H1 (cell line): ENCODE results near the gene MAP7. TPM values are rescaled to one million over a fixed set of nuclear protein-coding genes. Genes with fewer than 3 reads are reported as not detected.

Experiments
- CTCF ChIA-PET: fragments of 300-600 bp; sonication (Branson Sonifier 250); formaldehyde crosslinking; loops from one replicate; lab custom pipeline; 2021; ENCODE audit not compliant: partially characterized antibody; lab: Charles Lee
- POLR2A ChIA-PET: fragments of 300-600 bp; sonication (Branson Sonifier 250); formaldehyde crosslinking; loops from one replicate; lab custom pipeline; 2021; ENCODE audit warnings: inconsistent platforms; ENCODE audit not compliant: partially characterized antibody; lab: Charles Lee
- DNase-seq, 2 experiments: peaks; one replicate each; pipeline versions ENCODE4 v3.0.0 to v3.0.0-alpha.2; 2010 to 2022; ENCODE audit warnings: low spot score in 2 of 2, low read depth in 1 of 2, mixed read lengths in 1 of 2
- FAIRE-seq: peaks from 2 replicates; lab custom pipeline; 2011; peaks lifted over from hg19 to GRCh38; lab: Jason Lieb, UNC
- H2AFZ ChIP-seq: 2 replicates; pipeline ENCODE4 v1.8.1; 2012; ENCODE audit warnings: low read length, inconsistent platforms
- H2AK5ac ChIP-seq: 2 replicates; pipeline ENCODE4 v1.6.1; 2013; ENCODE audit warnings: low read depth, low read length
- H2BK120ac ChIP-seq: replicated peaks from 2 replicates; pipeline ENCODE3; 2013; ENCODE audit warnings: low read depth, low read length, inconsistent platforms
- H2BK12ac ChIP-seq: 2 replicates; pipeline ENCODE4 v1.6.1; 2013; ENCODE audit warnings: low read depth, low read length
- H2BK15ac ChIP-seq: 2 replicates; pipeline ENCODE4 v1.6.1; 2013; ENCODE audit warnings: low read length
- H2BK20ac ChIP-seq: 2 replicates; pipeline ENCODE4 v1.6.1; 2013; ENCODE audit warnings: low read length
- H2BK5ac ChIP-seq: 2 replicates; pipeline ENCODE4 v1.6.1; 2013; ENCODE audit warnings: low read depth, low read length
- H3K14ac ChIP-seq: 2 replicates; pipeline ENCODE4 v1.6.1; 2013; ENCODE audit warnings: inconsistent platforms; ENCODE audit not compliant: insufficient read length
- H3K18ac ChIP-seq: 2 replicates; pipeline ENCODE4 v1.6.1; 2013; ENCODE audit warnings: low read length; ENCODE audit errors: extremely low read depth
- H3K23ac ChIP-seq: 2 replicates; pipeline ENCODE4 v1.6.1; 2013; ENCODE audit warnings: inconsistent platforms; ENCODE audit not compliant: insufficient read length
- H3K23me2 ChIP-seq: 2 replicates; pipeline ENCODE4 v1.6.1; 2013; ENCODE audit warnings: low read depth, low read length
- H3K27ac ChIP-seq: 2 replicates; pipeline ENCODE4 v1.6.1; 2011; ENCODE audit warnings: low read depth, low read length, inconsistent platforms
- H3K27me3 ChIP-seq, 4 experiments: replicated peaks in 1 of 4; 1 replicate in 1 of 4; 2 replicates in 3 of 4; pipeline versions ENCODE4 v1.6.1 to v1.8.1; 2011 to 2013; ENCODE audit warnings: low read length in 3 of 4, mild to moderate bottlenecking in 3 of 4, inconsistent platforms in 2 of 4, mixed read lengths in 2 of 4, moderate library complexity in 1 of 4; ENCODE audit not compliant: control insufficient read depth in 3 of 4, insufficient read depth in 3 of 4; ENCODE audit errors: extremely low read depth in 1 of 4
- H3K36me3 ChIP-seq, 4 experiments: 2 replicates each; pipeline versions ENCODE4 v1.6.1 to v1.8.1; 2011 to 2013; ENCODE audit warnings: mild to moderate bottlenecking in 4 of 4, low read length in 3 of 4, moderate library complexity in 2 of 4, control low read depth in 1 of 4, inconsistent platforms in 1 of 4; ENCODE audit not compliant: insufficient read depth in 4 of 4, control insufficient read depth in 2 of 4
- H3K4ac ChIP-seq: replicated peaks from 2 replicates; pipeline ENCODE3; 2013; ENCODE audit warnings: low read length, low read depth, mixed read lengths, inconsistent platforms; ENCODE audit not compliant: insufficient read length
- H3K4me1 ChIP-seq, 4 experiments: replicated peaks in 1 of 4; 1 replicate in 1 of 4; 2 replicates in 3 of 4; pipeline versions ENCODE4 v1.6.1 to v1.8.1; 2011 to 2013; ENCODE audit warnings: low read length in 3 of 4, inconsistent platforms in 2 of 4, mixed read lengths in 1 of 4; ENCODE audit not compliant: insufficient read depth in 4 of 4, control insufficient read depth in 3 of 4
- H3K4me2 ChIP-seq, 2 experiments: 2 replicates each; pipeline versions ENCODE4 v1.6.1 to v1.8.1; 2011 to 2013; ENCODE audit warnings: low read depth in 2 of 2, low read length in 2 of 2, control low read depth in 1 of 2, inconsistent platforms in 1 of 2, mild to moderate bottlenecking in 1 of 2; ENCODE audit not compliant: insufficient read depth in 1 of 2
- H3K4me3 ChIP-seq, 4 experiments: fragments of 200-600, 300-600 bp in 1 of 4; sonication (generic), shearing (Covaris generic), sonication (Bioruptor Twin) in 1 of 4; 2 replicates each; pipeline versions ENCODE4 v1.5.1 to v1.8.1; 2011 to 2016; ENCODE audit warnings: low read length in 4 of 4, low read depth in 3 of 4, control low read depth in 2 of 4, inconsistent platforms in 2 of 4, mild to moderate bottlenecking in 2 of 4, mixed read lengths in 1 of 4, moderate library complexity in 1 of 4; ENCODE audit not compliant: insufficient read depth in 2 of 4; ENCODE audit errors: extremely low read depth in 1 of 4
- H3K56ac ChIP-seq: replicated peaks from 2 replicates; pipeline ENCODE3; 2013; ENCODE audit warnings: low read depth, mild to moderate bottlenecking, mixed read lengths, low read length, inconsistent platforms; ENCODE audit not compliant: insufficient read length
- H3K79me1 ChIP-seq: 2 replicates; pipeline ENCODE4 v1.6.1; 2013; ENCODE audit warnings: low read depth, low read length, control low read depth
- H3K79me2 ChIP-seq, 2 experiments: 2 replicates each; pipeline versions ENCODE4 v1.6.1 to v1.8.1; 2012 to 2013; ENCODE audit warnings: low read length in 2 of 2, mild to moderate bottlenecking in 2 of 2, inconsistent platforms in 1 of 2; ENCODE audit not compliant: insufficient read depth in 2 of 2, control insufficient read depth in 1 of 2
- H3K9ac ChIP-seq, 4 experiments: replicated peaks in 1 of 4; 1 replicate in 1 of 4; 2 replicates in 3 of 4; pipeline versions ENCODE4 v1.6.1 to v1.8.1; 2011 to 2013; ENCODE audit warnings: low read depth in 3 of 4, low read length in 3 of 4, control low read depth in 2 of 4, mild to moderate bottlenecking in 2 of 4, moderate library complexity in 2 of 4, inconsistent platforms in 1 of 4; ENCODE audit errors: extremely low read depth in 1 of 4
- H3K9me3 ChIP-seq, 2 experiments: 2 replicates each; pipeline versions ENCODE4 v1.6.1 to v1.8.1; 2012 to 2013; ENCODE audit warnings: mild to moderate bottlenecking in 2 of 2, moderate library complexity in 2 of 2, control low read depth in 1 of 2, inconsistent platforms in 1 of 2, low read depth in 1 of 2, low read length in 1 of 2, mixed read lengths in 1 of 2; ENCODE audit not compliant: insufficient read depth in 2 of 2
- H4K20me1 ChIP-seq, 2 experiments: replicated peaks in 1 of 2; 2 replicates each; pipeline versions ENCODE3 to v1.8.1; 2011 to 2013; ENCODE audit warnings: inconsistent platforms in 2 of 2, low read length in 2 of 2, mild to moderate bottlenecking in 1 of 2; ENCODE audit not compliant: insufficient read depth in 2 of 2, control insufficient read depth in 1 of 2
- H4K5ac ChIP-seq: 2 replicates; pipeline ENCODE4 v1.6.1; 2013; ENCODE audit warnings: low read length, low read depth, mixed read lengths, inconsistent platforms; ENCODE audit not compliant: insufficient read length
- H4K8ac ChIP-seq: 2 replicates; pipeline ENCODE4 v1.8.0; 2013; ENCODE audit warnings: mild to moderate bottlenecking, moderate library complexity, low read length, inconsistent platforms; ENCODE audit not compliant: insufficient read depth; ENCODE audit errors: extremely low read depth
- H4K91ac ChIP-seq: replicated peaks from 2 replicates; pipeline ENCODE3; 2013; ENCODE audit warnings: low read length, mixed read lengths, inconsistent platforms; ENCODE audit not compliant: insufficient read length
- ATF2 ChIP-seq: IDR thresholded peaks from 2 replicates; pipeline ENCODE4 v1.6.1; 2012; ENCODE audit warnings: low read length, inconsistent platforms
- CREB1 ChIP-seq: IDR thresholded peaks from 2 replicates; pipeline ENCODE4 v1.6.1; 2012; ENCODE audit warnings: inconsistent platforms
- CTCF ChIP-seq, 3 experiments: IDR thresholded peaks; 1 replicate in 2 of 3; 2 replicates in 1 of 3; pipeline versions ENCODE4 v1.5.1 to v1.6.1; 2011; ENCODE audit warnings: low read length in 3 of 3, mild to moderate bottlenecking in 3 of 3, inconsistent platforms in 2 of 3, low read depth in 1 of 3, moderate library complexity in 1 of 3; ENCODE audit not compliant: insufficient read depth in 1 of 3; ENCODE audit errors: control extremely low read depth in 1 of 3
- KDM4A ChIP-seq: IDR thresholded peaks from one replicate; pipeline ENCODE4 v1.7.1; 2012; ENCODE audit warnings: low read depth, mild to moderate bottlenecking, moderate library complexity, low read length, inconsistent platforms; ENCODE audit not compliant: severe bottlenecking
- KDM5A ChIP-seq: fragments of 200-600 bp; IDR thresholded peaks from 2 replicates; pipeline ENCODE4 v1.7.1; 2012; ENCODE audit warnings: mild to moderate bottlenecking, low read length, inconsistent platforms, mixed read lengths
- MAFK ChIP-seq: IDR thresholded peaks from 2 replicates; pipeline ENCODE4 v1.6.1; 2012; ENCODE audit warnings: low read depth, mild to moderate bottlenecking, improper control_type of control experiment, low read length
- NANOG ChIP-seq: IDR thresholded peaks from 2 replicates; pipeline ENCODE4 v1.6.1; 2011; ENCODE audit warnings: low read length, low read depth, mild to moderate bottlenecking, inconsistent platforms; ENCODE audit not compliant: insufficient read depth, poor library complexity, severe bottlenecking
- POLR2AphosphoS5 ChIP-seq: IDR thresholded peaks from 2 replicates; pipeline ENCODE4 v1.6.1; 2011; ENCODE audit warnings: low read depth, low read length
- WGBS, 2 experiments: shearing (Covaris generic) in 1 of 2; methylation state at CpG; one replicate each; pipeline versions ENCODE4 v1.1.6 to v1.1.7; 2013 to 2015; ENCODE audit warnings: low lambda C conversion rate in 2 of 2, mixed read lengths in 2 of 2, inconsistent platforms in 1 of 2, low coverage in 1 of 2, missing lambda C conversion rate in 1 of 2; ENCODE audit not compliant: insufficient replicate concordance in 2 of 2, insufficient coverage in 1 of 2, insufficient read length in 1 of 2; ENCODE audit errors: extremely low coverage in 1 of 2, missing lambda C conversion rate in 1 of 2; 5-methylcytosine and 5-hydroxymethylcytosine counted together
- polyA plus RNA-seq, 7 experiments: library from polyadenylated mRNA; depleted of rRNA in 3 of 7; stranded (reverse) in 5 of 7; unstranded in 2 of 7; fragments of >200 nt in 5 of 7; fragments of 200-250 nt in 2 of 7; gene quantifications; 1 replicate in 5 of 7; 2 replicates in 1 of 7; 4 replicates in 1 of 7; pipeline versions ENCODE4 v1.2.1 to v1.2.3, GENCODE V29; 2011 to 2013; ENCODE audit warnings: missing spikeins in 2 of 7, mixed read lengths in 2 of 7
- total RNA-seq: library from RNA; stranded (reverse); fragmentation: NEBNext Ultra II Directional; extraction: Animal tissue kit (Norgen Biotek cat#: 25700); gene quantifications from 2 replicates; pipeline ENCODE4 v1.2.1, GENCODE V29; 2021

MAP7 gene
- total and polyA plus RNA-seq, 2 of the 8 experiments (the other 6 are each of a cell fraction or from before 2014, with no cell fraction given) = 13.5 to 66.9 TPM

- no peak overlapping the region for H3K9ac ChIP-seq
- H3K14ac ChIP-seq = no peak overlapping the region
- no peaks in the 10 kb centered on the region for H4K20me1 ChIP-seq
- CTCF ChIA-PET = interaction anchor here (0.5 kb wide), 1 partner anchor 116 kb away, joined by 3 read pairs; no protein-coding TSS in a partner anchor
- no peaks in the 10 kb centered on the region for H3K9me3 ChIP-seq
- WGBS, 2 experiments = 92% methylated on average over 6 of the region's 6 CpGs; no CpG with 5 or more reads in 1 of the 2 experiments
- no peak overlapping the region for H2BK20ac ChIP-seq
- no peak overlapping the region for H3K56ac ChIP-seq
- DNase-seq (no peak), FAIRE-seq (no peak)
- no peak overlapping the region for H4K5ac ChIP-seq
- no peaks in the 10 kb centered on the region for H3K79me2 ChIP-seq
- H3K79me1 ChIP-seq = peaks cover 2% of the 10 kb centered on the region; the same call in 1 of the 2 replicates
- H3K23me2 ChIP-seq = no peaks in the 10 kb centered on the region
- H3K4me1 ChIP-seq = no peaks in the 10 kb centered on the region; a peak in 1 of 7 replicates
- H3K23ac ChIP-seq = no peak overlapping the region
- no peak overlapping the region for H2BK15ac ChIP-seq
- H3K27ac ChIP-seq = no peak overlapping the region
- H2AK5ac ChIP-seq = no peak overlapping the region
- H2AFZ ChIP-seq = no peak overlapping the region
- no peak overlapping the region for H2BK5ac ChIP-seq
- H4K91ac ChIP-seq = no peak overlapping the region
- H2BK120ac ChIP-seq = no peak overlapping the region
- no peak overlapping the region for H3K4me2 ChIP-seq
- no peak overlapping the region for H3K4me3 ChIP-seq
- H4K8ac ChIP-seq = no peak overlapping the region
- POLR2A ChIA-PET = no interaction called here
- H3K18ac ChIP-seq = no peak overlapping the region
- no peak overlapping the region for H2BK12ac ChIP-seq
- H3K4ac ChIP-seq = no peak overlapping the region
- H3K27me3 ChIP-seq = no peaks in the 10 kb centered on the region
- peaks cover 0 to 3% (median 0%) of the 10 kb centered on the region in 4 experiments; a peak in 4 of 8 replicates for H3K36me3 ChIP-seq
- TF ChIP-seq NANOG (no peak), CTCF (IDR thresholded peaks at IDR 0.05; ENCODE audit: control extremely low read depth in 1 of 3, insufficient read depth in 1 of 3, low read depth in 1 of 3, low read length in 3 of 3) (no peak), ATF2 (no peak), KDM5A (no peak), POLR2AphosphoS5 (no peak), CREB1 (no peak), MAFK (no peak), KDM4A (no peak)
Measured at GRCh38 chr6:136403110-136403980, 146.9 kb downstream of the MAP7 start.
